Muscle of leg (tissue), 11 donors: ENCODE measurements around the gene ZFAND6. TPM values are rescaled to one million over a fixed set of nuclear protein-coding genes. Genes with fewer than 3 reads are reported as not detected.
"Not testable (repeated sequence)": the region's sequence is repeated elsewhere in the genome, so short reads cannot be mapped to it uniquely, and the experiment has no call there.

Source experiments
- DNase-seq: peaks from one replicate; pipeline ENCODE4 v3.0.0; 2013
- H3K27ac ChIP-seq: one replicate; pipeline ENCODE4 v1.5.1; 2013; ENCODE audit warnings: mild to moderate bottlenecking, low read length, control low read depth
- H3K27me3 ChIP-seq: one replicate; pipeline ENCODE4 v1.6.1; 2013; ENCODE audit warnings: low read length; ENCODE audit not compliant: control insufficient read depth, insufficient read depth
- H3K36me3 ChIP-seq: one replicate; pipeline ENCODE4 v1.6.1; 2013; ENCODE audit warnings: low read length; ENCODE audit not compliant: control insufficient read depth, insufficient read depth
- H3K4me1 ChIP-seq: one replicate; pipeline ENCODE4 v1.6.1; 2013; ENCODE audit warnings: low read length; ENCODE audit not compliant: control insufficient read depth, insufficient read depth
- H3K4me3 ChIP-seq: one replicate; pipeline ENCODE4 v1.5.1; 2013; ENCODE audit warnings: low read length, control low read depth
- H3K9me3 ChIP-seq: replicated peaks from 2 replicates; pipeline ENCODE4 v1.6.1; 2013; ENCODE audit warnings: low read depth, low read length; ENCODE audit not compliant: control insufficient read depth
- WGBS: methylation state at CpG from one replicate; pipeline ENCODE4 v1.1.5; 2013; ENCODE audit warnings: missing lambda C conversion rate; ENCODE audit not compliant: insufficient coverage; 5-methylcytosine and 5-hydroxymethylcytosine counted together
- polyA plus RNA-seq, 8 donors: library from polyadenylated mRNA; unstranded; fragments of 120-200 nt; gene quantifications; one replicate each; pipeline versions ENCODE4 v1.2.1 to v1.2.3, GENCODE V29; 2013; ENCODE audit warnings: inconsistent platforms in 1 of 8, low replicate concordance in 1 of 8; ENCODE audit not compliant: insufficient read length in 8 of 8, insufficient read depth in 1 of 8
- total RNA-seq: library from RNA; stranded (reverse); fragments of 120-200 nt; gene quantifications from one replicate; pipeline ENCODE4 v1.2.4, GENCODE V29; 2013

The ZFAND6 gene
- total and polyA plus RNA-seq, 9 donors = 95.6 to 115 (median 105) TPM

- H3K27me3 ChIP-seq = no peaks in the 10 kb centered on the region
- no CpG with 5 or more reads among the region's 3 CpGs for WGBS
- H3K4me1 ChIP-seq = no peaks in the 10 kb centered on the region
- no peak overlapping the region for H3K27ac ChIP-seq
- no peaks in the 10 kb centered on the region for H3K9me3 ChIP-seq
- no peak for DNase-seq
- no peaks in the 10 kb centered on the region for H3K36me3 ChIP-seq
- no peak overlapping the region for H3K4me3 ChIP-seq
Observed at GRCh38 chr15:80041494-80042253, 17.8 kb upstream of the ZFAND6 start.

- no CpG with 5 or more reads among the region's 1 CpG for WGBS
- H3K36me3 ChIP-seq = no peaks in the 10 kb centered on the region
Observed at GRCh38 chr15:80042568-80042967, 16.9 kb upstream of the ZFAND6 start.

GRCh38 chr15:80045219-80045618, 14.3 kb upstream of the ZFAND6 start:
- not testable (repeated sequence) for H3K27ac ChIP-seq, H3K4me1 ChIP-seq, DNase-seq, H3K4me3 ChIP-seq, H3K9me3 ChIP-seq, H3K27me3 ChIP-seq, H3K36me3 ChIP-seq
- WGBS = 93% methylated on average over 9 of the region's 10 CpGs

More at GRCh38 chr15:80042568-80042967, 16.9 kb upstream of the ZFAND6 start:
- H3K27me3 ChIP-seq = no peaks in the 10 kb centered on the region
- no peak for DNase-seq
- H3K4me1 ChIP-seq = no peaks in the 10 kb centered on the region
- H3K4me3 ChIP-seq = no peak overlapping the region
- no peaks in the 10 kb centered on the region for H3K9me3 ChIP-seq
- no peak overlapping the region for H3K27ac ChIP-seq

- no peak overlapping the region for H3K4me3 ChIP-seq
- H3K9me3 ChIP-seq = no peaks in the 10 kb centered on the region
- H3K27me3 ChIP-seq = peaks cover 2% of the 10 kb centered on the region
- no peak overlapping the region for H3K27ac ChIP-seq
- no peak for DNase-seq
- WGBS = no CpG with 5 or more reads among the region's 2 CpGs
- H3K36me3 ChIP-seq = no peaks in the 10 kb centered on the region
- H3K4me1 ChIP-seq = no peaks in the 10 kb centered on the region
Observed at GRCh38 chr15:80049046-80049445, 10.4 kb upstream of the ZFAND6 start.

GRCh38 chr15:80052597-80053304, 6.7 kb upstream of the ZFAND6 start:
- Histone ChIP-seq H3K36me3 (no peaks in the 10 kb centered on the region), H3K27ac (no peak overlapping the region), H3K27me3 (peaks cover 6% of the 10 kb centered on the region), H3K4me1 (no peaks in the 10 kb centered on the region), H3K9me3 (no peaks in the 10 kb centered on the region), H3K4me3 (no peak overlapping the region)
- no peak for DNase-seq
- WGBS = 78% methylated on average over 5 of the region's 6 CpGs

- no peak for DNase-seq
Observed at GRCh38 chr15:80055933-80056332, 3.5 kb upstream of the ZFAND6 start.

GRCh38 chr15:80058044-80058443, 1.4 kb upstream of the ZFAND6 start:
- Histone ChIP-seq H3K9me3 (no peaks in the 10 kb centered on the region), H3K4me3 (no peak overlapping the region), H3K36me3 (no peaks in the 10 kb centered on the region), H3K27me3 (peaks cover 4% of the 10 kb centered on the region), H3K27ac (no peak overlapping the region), H3K4me1 (peaks cover 8% of the 10 kb centered on the region)
- no CpG with 5 or more reads among the region's 6 CpGs for WGBS
- DNase-seq = no peak

More at GRCh38 chr15:80055933-80056332, 3.5 kb upstream of the ZFAND6 start:
- no peaks in the 10 kb centered on the region for H3K36me3 ChIP-seq
- peaks cover 8% of the 10 kb centered on the region for H3K4me1 ChIP-seq
- no peaks in the 10 kb centered on the region for H3K9me3 ChIP-seq
- no peak overlapping the region for H3K27ac ChIP-seq
- WGBS = no CpG with 5 or more reads among the region's 2 CpGs
- no peak overlapping the region for H3K4me3 ChIP-seq
- peaks cover 4% of the 10 kb centered on the region for H3K27me3 ChIP-seq

- Histone ChIP-seq H3K9me3 (no peaks in the 10 kb centered on the region), H3K36me3 (no peaks in the 10 kb centered on the region), H3K27me3 (peaks cover 4% of the 10 kb centered on the region), H3K4me1 (peaks cover 8% of the 10 kb centered on the region), H3K4me3 (peak overlapping the region; percentile 76), H3K27ac (peak overlapping the region; percentile 88)
- DNase-seq = peak; percentile 88
- under 1% methylated on average over 69 of the region's 72 CpGs for WGBS
Observed at GRCh38 chr15:80059786-80060355, 395 bp downstream of the ZFAND6 start.

- WGBS = 6% methylated on average over 17 of the region's 26 CpGs
- H3K27me3 ChIP-seq = peaks cover 4% of the 10 kb centered on the region
- peak overlapping the region; percentile 76 for H3K4me3 ChIP-seq
- H3K4me1 ChIP-seq = peaks cover 8% of the 10 kb centered on the region
- no peaks in the 10 kb centered on the region for H3K36me3 ChIP-seq
- peak overlapping the region; percentile 88 for H3K27ac ChIP-seq
- no peak for DNase-seq
- H3K9me3 ChIP-seq = no peaks in the 10 kb centered on the region
Observed at GRCh38 chr15:80060356-80061006, 1.0 kb downstream of the ZFAND6 start.

GRCh38 chr15:80061582-80061981, 2.1 kb downstream of the ZFAND6 start:
- Histone ChIP-seq H3K36me3 (no peaks in the 10 kb centered on the region), H3K9me3 (no peaks in the 10 kb centered on the region), H3K27ac (no peak overlapping the region), H3K4me1 (peaks cover 8% of the 10 kb centered on the region), H3K4me3 (no peak overlapping the region), H3K27me3 (peaks cover 4% of the 10 kb centered on the region)
- WGBS = no CpG with 5 or more reads among the region's 5 CpGs
- DNase-seq = no peak
